GF-D8 (cell line): ENCODE measurements around the gene ABHD17A.
"Not testable (repeated sequence)": the region's sequence is repeated elsewhere in the genome, so short reads cannot be mapped to it uniquely, and the experiment has no call there.

ENCODE experiments used
- DNase-seq: peaks from one replicate; lab custom pipeline; 2025; lab: John Stamatoyannopoulos, UW

Gene ABHD17A

DNA sequence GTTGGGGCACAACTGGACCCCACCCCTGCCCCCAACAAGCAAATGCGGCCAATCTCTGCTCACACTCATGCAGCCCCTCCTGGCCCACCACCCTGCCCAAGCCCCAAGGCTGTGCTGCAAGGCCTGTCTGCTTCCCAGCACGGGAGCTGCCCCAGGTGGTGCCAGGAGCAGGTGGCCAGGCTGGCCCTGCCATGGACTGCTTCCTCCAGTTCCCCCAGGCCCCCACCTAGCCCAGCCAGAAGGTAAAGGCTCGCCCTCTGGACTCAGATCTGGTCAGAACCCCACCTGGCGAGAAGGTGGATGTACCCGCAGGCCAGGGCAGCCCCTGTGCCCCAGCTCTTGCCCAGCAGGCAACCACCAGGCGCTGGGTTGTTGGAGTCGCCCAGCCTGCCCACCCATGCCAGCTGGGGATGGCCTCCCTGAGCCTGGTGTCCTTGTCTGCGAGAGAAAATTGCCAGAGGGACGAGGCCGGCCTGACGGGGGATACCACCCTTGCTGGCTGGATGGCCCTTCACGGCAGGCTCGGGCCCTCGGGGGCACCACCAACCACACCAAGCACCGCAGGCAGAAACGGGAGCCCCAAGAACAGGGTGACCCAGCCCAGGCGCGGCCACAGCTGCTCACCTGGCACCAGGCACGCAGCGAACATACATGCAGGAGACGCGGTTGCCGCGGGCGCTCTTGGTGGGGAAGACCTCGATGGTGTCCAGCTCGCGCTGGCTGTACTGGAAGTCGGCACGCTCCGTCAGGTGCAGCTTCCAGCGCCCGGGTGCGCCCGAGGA lies 4.5 kb downstream of the ABHD17A start:
- DNase-seq, result no peak

DNA sequence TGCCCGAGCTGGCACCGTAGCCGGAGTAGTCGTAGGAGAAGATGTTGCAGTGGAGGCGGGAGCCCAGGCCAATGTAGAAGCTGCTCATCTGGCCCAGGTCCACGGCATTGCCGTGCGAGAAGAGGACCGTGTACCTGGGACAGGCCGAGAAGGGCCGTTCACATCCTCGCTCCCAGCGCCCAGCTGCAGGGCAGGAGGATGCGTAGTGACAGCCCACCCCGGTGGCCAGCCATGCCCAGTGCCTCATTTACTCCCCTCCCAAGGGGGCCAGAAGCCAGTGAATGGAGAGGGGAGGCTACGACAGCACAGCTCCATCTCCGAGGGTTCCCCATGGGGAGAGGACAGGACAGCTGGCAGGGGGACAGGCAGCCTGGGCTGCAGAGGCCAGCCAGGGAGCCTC lies 5.3 kb downstream of the ABHD17A start:
- not testable (repeated sequence) for DNase-seq

DNA sequence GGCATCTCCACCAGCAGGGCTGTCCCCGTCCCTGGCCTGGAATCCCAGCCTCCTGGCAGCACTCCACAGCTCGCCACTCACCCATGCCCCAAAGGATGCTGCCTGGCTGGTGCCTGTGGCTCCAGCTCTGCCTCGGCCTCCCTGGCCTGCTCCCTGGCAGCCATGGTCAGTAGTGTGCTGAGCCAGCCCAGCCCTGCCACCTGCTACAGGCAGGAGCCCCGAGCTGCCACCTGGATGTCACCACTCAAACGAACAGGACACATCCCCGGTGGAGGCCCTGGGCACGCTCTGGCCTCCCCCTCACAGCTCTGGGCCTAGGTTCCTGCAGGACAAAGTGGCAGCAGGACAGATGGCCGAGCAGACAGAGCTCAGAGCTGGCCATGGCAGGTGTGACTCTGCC lies 6.7 kb downstream of the ABHD17A start:
- not testable (repeated sequence) for DNase-seq

DNA sequence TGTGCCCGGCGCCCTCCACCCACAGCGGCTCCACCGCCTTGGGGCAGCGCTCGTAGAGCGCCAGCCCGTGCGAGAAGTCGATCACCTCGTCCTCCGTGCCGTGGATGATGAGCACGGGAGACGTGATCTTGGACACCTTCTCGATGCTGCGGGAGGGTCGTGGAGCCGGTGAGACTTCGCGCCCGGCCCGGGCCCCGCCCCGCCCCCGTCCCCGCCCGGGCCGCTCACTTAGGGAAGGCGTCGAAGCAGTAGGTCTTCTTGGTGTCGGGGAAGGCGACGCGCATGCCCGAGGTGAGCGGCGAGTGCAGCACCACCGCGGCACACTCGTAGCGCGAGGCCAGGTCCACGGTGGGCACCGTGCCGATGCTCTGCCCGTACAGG lies 8.0 kb downstream of the ABHD17A start:
- DNase-seq, result not testable (repeated sequence)

DNA sequence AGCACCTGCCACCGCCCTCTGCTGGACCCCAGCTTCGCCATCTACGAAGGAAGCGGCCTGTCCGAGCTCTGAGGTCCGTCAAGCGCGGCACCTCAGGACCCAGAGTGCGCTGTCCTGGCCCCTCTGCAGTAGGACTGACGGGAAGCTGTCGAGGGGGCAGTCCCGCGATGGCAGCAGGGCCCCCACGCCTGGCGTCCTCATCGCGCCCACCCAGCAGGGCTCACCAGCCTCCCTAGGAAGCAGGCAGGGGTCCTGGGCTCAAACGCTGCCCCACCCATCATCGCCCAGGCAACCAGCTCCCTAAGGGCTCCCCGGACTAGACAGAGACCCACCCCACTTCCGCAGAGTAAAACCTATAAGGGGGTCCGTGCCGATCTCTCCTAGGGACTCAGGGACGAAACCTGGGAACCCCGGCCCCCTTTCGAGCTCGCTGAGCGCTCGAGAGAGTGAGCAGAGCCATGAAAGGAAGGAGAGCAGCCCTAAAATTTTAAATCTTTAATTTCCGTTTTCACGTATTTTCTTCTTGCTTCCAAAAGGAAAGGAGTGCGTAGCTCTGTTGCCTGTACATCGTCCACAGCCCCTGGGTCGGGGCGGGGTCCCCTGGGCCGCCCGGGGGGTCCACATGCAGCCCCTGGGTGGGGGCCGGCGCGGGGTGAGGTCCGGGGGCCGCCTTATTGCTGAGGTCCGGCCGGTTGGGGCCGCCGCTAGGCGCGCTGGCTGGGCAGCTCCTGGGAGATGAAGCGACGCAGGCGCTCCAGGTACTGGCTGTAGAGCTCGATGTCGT lies 8.6 kb downstream of the ABHD17A start:
- not testable (repeated sequence) for DNase-seq

DNA sequence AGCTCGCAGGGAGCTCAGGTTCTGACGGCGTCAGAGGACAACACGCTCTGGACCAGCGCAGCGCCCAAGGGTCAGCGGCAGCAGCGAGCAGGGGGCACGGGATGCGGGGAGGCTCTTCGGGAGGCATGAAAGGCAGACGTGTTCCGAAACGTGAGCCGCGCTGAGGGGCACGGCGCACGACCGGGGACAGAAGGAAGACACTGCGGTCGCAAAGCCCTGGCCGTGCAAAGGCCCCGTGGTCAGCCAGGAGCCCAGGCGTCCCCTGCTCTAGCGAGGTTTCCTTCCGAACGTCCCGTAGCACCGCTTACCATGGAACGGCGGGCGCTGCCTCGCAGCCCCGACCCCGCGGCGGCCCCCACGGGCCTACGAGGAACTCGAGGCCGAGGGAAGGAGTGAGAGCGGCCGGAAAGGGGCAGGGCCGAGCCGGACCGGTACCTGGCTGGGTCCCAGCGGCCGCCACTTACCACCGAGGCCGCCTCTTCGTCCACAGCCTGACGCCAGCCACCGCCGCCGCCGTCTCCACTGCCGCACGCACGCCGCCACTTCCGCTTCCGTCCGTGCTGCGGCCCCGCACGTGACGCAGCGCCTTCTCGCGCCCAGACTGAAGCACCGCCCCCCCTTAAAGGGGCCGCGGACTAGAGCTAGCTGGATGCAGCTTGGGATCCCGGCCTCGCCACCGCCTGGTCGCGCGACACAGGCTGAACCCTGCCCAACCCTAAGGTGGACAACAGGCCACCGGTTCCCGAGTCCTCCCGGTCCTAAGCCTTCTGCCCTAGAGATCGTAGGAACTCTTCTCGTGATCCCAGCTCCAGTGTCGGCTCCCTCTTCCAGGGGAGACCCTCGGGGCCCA lies 9.4 kb downstream of the ABHD17A start:
- DNase-seq, result peak; percentile 53

DNA sequence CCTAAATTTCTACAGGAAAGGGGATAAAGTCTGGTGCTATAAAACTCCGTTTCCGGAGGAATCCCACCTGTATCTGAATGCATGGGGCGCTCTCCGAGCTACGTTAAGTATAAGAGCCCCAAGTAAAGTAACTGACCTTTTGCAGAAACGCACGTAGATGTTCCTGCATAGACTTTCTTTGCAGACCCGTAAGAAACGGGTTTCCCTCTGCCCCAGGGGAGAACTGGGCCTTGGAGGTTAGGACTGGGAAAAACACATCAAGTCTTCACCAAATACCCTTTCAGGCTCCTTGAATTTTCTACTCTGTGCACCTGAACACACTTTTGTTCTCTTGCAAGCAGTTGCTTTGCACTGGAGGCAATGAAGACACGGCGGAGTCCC lies 10.0 kb downstream of the ABHD17A start:
- not testable (repeated sequence) for DNase-seq

DNA sequence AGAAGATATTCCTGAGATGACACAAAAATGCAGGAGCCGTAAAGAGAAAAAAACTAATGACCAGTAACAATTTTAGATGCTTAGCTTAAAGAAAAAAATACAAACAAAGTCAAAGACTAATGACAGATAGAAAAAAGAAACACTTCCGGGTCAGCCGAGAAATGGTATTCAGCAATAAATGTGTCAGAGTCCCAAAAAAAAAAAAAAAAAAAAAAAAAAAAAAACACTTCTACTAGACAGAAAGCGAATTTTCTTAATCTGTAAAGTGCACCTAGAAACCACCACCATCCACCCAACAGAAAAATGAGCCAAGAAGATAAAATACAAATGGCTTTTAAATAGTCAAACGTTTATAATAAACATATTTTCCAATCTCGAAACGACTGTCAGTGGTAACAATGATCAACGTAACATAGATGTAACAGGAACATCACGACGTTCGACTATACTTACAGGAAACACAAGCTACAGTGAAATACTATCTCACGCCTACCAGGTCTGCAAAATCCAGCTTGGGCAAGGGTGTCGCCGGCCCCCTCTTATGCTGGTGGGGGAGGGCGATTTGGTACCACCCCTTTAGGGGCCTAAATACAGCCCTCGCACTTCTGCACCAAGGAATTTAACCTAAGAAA lies 10.6 kb downstream of the ABHD17A start:
- DNase-seq, result peak; percentile 28

DNA sequence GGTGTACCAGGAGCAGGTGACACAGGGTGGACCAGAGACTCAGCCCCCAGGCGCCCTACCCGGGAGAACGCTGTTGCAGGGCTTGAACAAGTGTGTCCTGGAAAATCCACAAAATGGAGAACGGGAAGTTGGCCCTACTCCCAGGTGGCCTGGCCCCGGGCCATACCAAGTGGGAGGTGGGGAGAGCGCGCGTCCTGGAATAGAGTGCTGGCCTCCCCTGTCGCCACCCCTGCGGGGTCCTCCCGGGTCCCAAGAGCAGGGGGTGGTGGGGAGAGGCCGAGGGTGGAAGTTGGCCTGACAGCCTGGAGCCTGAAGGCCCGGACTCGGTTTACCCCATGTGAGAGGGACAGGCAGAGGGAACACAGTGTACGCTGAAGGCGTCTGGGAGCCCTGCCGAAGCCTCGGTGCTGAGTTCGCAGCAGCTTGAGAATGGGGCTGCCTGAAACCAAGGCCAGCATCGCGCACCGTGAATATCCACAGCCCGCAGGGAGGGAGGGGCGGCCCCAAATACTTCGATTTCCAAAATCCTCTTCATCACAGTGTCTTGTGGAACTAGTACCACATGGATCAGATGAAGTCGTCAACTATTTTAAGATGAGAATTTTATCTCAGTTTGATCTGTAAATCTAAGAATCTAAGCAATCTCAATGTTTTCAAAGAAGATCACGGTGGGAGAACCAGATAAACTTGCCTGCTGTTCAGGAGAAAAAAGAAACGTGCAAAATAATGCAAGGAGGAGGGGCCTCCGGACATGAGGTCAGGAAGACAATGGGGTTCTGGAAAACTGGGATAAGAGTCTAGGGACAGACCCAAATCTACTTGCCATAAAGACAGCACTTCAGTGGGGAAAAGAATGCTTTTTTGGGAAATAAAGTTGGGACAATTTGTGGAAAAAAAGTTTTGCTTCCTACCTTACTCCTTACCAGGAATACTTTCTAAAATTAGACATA lies 11.5 kb downstream of the ABHD17A start:
- DNase-seq, result no peak

DNA sequence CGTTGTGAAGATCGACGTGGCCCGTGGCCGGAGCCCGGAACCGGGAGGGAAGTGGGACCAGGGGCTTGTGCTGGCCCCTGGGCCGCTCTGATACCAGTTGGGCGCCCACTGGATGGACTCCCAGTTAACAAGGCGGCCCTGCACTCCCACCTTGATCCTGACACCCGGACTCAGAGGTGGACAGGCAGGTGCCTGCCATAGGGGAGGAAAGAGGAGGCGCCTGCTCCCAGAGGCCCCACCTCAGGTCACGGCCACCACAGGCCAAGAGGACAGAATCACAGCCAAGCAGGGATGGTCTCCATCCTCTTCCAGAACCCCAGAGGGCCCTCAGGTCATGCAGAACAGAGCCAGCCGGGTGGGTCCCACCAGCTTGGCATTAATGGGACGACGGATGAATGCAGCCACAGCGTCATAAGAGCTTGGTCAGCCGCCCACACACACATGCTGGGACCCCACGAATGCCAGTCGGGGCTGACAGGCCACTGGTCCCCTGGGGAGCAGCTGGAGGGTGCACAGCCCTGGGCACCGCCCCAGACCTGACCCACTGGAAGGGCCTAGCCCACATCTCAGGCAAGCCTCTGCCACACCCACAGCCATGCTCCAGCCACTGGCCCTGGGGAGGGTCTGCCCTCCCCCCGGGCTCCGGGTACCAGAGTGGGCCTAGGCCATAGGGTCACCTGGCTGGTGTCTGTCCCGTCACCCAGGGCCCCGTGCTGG lies 12.3 kb downstream of the ABHD17A start:
- DNase-seq, result no peak

DNA sequence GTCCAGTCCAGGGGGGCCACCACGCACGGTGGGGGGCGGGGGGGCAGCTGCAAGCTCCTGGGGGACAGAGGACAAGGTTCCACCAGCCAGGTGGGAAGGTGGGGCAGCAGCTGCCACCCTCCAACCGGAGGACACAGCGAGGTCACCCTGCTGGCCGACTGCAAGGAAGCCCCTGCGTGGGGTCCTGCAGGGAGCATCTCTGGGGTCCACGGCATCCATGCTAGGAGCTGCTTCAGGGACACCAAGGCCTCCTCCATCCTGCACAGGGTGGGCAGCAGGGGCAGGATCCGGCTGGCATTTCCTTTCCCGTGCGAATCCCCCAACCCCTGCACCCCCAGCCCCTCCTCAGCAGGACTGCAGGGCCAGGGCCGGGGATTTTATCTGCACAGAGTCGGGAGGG lies 13.7 kb downstream of the ABHD17A start:
- DNase-seq, result no peak

DNA sequence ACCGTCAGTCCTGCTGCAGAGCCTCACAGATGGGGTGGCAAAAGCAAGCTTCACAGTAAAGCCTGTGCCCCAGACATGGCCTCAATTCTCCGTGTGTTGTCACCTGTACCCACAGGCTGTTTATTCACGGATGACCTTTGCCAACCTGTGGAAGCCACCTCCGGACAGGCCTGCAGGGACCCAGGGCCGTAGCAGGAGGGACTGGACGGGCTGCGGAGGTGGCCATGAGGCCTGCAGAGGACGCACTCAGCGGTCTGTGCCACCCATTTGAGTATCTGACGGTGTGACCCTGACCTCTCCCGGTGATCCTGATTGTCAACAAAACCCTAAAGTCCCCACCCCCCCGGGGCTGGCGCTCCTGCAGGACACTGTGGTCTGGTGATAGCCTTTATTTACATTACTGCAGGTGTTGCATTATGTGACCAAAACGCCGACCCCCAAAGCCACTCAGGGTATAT lies 14.1 kb downstream of the ABHD17A start:
- DNase-seq, result no peak

DNA sequence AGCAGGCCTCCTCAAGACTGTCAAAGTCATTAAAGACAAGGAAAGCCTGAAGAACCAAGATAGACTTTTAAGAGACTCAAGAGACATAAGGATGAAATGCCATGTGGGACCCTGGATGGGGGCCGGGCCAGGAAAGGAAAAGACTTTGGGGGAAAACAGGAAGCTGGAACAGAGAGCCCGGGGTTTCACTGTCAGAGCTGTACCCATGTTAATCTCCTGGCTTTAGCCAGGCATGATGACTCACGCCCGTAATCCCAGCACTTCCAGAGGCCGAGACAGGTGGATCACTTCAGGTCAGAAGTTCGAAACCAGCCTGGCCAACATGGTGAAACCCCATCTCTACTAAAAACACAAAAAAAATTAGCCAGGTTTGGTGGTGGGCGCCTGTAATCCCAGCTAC lies 16.3 kb downstream of the ABHD17A start:
- no peak for DNase-seq

DNA sequence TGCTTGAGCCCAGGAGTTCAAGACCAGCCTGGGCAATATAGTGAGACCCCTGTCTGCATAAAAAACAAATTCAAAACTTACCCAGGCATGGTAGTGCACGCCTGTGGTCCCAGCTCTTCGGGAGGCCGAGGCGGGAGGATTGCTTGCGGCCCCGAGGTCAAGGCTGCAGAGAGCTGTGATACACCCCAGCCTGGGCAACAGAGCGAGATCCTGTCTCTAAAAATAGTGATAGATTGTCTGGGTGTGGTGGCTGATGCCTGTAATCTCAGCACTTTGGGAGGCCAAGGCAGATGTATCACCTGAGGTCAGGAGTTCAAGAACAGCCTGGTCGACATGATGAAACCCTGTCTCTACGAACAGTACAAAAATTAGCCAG lies 18.0 kb downstream of the ABHD17A start:
- no peak for DNase-seq

DNA sequence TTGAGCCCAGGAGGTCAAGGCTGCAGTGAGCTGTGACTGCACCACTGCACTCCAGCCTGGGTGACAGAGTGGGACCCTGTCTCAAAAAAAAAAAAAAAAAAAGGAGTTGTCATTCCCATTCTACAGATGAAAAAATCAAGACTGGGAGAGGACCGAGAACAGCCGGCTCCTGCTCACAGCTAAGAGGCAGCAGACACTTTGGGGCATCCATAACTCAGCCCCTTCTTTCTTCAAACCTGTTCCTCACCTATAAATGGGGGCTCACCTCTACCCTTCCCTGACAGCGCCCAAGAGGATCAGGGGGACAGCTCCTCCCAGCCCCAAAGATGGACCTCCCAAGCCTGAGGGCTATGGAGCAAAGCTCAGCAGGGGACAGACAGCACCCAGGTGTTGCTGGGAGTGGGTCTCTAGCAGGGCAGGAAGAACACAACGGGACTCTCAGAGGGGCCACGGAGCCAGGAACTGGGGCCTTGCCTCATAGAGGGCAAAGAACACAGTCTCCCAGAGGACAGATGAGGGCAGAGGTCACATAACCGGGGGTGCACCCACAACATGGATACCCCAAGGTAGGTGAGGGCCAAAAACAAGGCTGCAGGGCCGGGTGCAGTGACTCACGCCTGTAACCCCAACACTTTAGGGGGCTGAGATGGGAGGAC lies 18.5 kb downstream of the ABHD17A start:
- no peak for DNase-seq

DNA sequence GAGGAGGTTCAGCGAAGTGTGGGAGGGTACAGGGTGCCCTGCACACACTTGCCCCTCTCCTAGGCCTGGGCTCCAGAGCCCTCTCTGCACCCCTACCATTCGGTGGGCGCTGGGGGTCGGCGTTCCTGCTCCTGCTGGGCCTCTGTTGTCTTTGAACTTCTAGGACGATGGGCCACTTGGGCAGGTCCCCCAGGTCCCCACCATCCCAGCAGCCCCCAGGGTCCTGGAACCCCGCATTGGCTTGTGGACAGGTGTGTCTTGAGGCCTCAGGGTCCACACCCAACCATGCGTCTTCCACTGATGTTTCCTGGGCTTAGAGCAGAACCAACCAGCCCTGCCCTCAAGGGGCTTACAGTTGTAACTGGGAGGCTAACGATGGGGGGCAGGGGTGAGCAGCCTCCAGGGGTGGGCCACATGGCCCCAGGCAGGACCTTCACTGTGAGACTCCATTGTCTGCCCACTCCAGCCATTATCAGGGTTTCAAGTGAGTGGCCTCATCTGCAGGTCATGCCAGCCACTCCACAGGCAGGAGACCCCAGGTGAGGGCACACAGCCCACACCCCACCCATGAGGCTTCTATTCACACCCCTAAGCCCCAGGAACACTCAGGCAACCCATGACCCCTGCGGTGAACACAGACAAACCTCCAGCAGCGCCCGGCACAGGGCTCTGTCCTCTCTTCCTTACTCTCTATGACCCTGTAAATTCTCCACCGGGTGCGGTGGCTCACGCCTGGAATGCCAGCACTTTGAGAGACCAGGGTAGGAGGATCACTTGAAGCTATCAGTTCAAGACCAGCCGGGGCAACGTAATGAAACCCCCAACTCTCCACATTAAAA lies 19.9 kb downstream of the ABHD17A start:
- no peak for DNase-seq

DNA sequence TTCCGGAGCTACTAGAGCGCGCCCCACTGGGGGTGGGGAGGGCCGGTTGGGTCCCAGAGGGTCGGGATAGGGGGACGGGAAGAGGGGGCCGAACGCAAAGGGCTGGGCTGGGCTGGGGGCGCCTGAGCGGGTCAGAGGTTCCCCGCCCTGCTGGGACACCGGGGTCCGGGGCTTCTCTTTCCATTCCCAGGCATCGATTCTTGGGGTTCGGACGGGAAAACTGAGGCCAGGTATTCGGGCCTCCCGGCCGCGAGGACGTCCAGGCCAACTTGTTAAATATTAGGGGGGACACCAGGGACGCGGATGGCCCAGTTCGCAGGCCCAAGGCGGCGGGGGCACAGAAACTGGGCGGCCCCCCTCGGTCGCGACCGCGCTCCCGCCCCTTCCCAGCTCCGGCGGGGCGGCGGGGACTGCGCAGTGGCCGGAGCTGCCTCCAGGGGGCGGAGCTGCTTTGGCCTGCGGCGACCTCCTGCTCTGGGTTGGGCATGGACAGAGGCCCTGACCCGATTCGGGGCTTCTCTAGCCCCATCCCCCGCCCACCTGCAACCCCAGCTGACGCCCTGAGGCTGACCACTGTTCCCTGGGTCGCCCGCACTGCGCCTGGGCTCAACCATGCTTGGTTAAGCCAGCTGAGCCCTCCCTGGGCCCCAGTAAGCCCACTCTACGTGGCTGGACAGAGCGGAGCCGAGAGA lies 20.7 kb downstream of the ABHD17A start:
- peak; percentile 28 for DNase-seq
